Measurements from ENCODE around the gene ZMAT3.
"Not testable (repeated sequence)": the region's sequence is repeated elsewhere in the genome, so short reads cannot be mapped to it uniquely, and the experiment has no call there.

The ZMAT3 gene

GRCh38 chr3:179068779-179069530, 2.7 kb downstream of the ZMAT3 start:
- no peak for DNase-seq

- no peak for DNase-seq
These were observed 3.8 kb downstream of the ZMAT3 start for GRCh38 chr3:179067839-179068238.

GRCh38 chr3:179067291-179067690, 4.3 kb downstream of the ZMAT3 start:
- no peak for DNase-seq

- no peak for DNase-seq
These were observed 7.6 kb downstream of the ZMAT3 start for GRCh38 chr3:179063945-179064560.

- DNase-seq = no peak
These were observed 15.3 kb downstream of the ZMAT3 start for GRCh38 chr3:179056326-179056725.

- DNase-seq = not testable (repeated sequence)
These were observed 17.0 kb downstream of the ZMAT3 start for GRCh38 chr3:179054565-179054964.

GRCh38 chr3:179046497-179047353, 24.9 kb downstream of the ZMAT3 start:
- DNase-seq = no peak

GRCh38 chr3:179045719-179046402, 25.7 kb downstream of the ZMAT3 start:
- DNase-seq = no peak

- DNase-seq = not testable (repeated sequence)
These were observed 32.7 kb downstream of the ZMAT3 start for GRCh38 chr3:179038899-179039251.

- DNase-seq = no peak
These were observed 33.3 kb downstream of the ZMAT3 start for GRCh38 chr3:179038216-179038898.

- DNase-seq = no peak
These were observed 34.3 kb downstream of the ZMAT3 start for GRCh38 chr3:179037351-179037750.

GRCh38 chr3:179036626-179037300, 34.8 kb downstream of the ZMAT3 start:
- DNase-seq = no peak

GRCh38 chr3:179036226-179036625, 35.4 kb downstream of the ZMAT3 start:
- no peak for DNase-seq

- no peak for DNase-seq
These were observed 36.4 kb downstream of the ZMAT3 start for GRCh38 chr3:179035232-179035631.

- not testable (repeated sequence) for DNase-seq
These were observed 38.3 kb downstream of the ZMAT3 start for GRCh38 chr3:179033304-179033657.

- DNase-seq = not testable (repeated sequence)
These were observed 38.9 kb downstream of the ZMAT3 start for GRCh38 chr3:179032454-179033303.

GRCh38 chr3:179029096-179029495, 42.5 kb downstream of the ZMAT3 start:
- no peak for DNase-seq

- DNase-seq = no peak
These were observed 43.2 kb downstream of the ZMAT3 start for GRCh38 chr3:179028408-179028807.

- DNase-seq = no peak
These were observed 44.2 kb downstream of the ZMAT3 start for GRCh38 chr3:179027326-179027900.

- no peak for DNase-seq
These were observed 45.0 kb downstream of the ZMAT3 start for GRCh38 chr3:179026636-179027035.

Measured in NCI-H187 treated with DMSO at 0.1 percent for 48 hours (cell line).